ENCODE data around the gene LARP4.

DNA sequence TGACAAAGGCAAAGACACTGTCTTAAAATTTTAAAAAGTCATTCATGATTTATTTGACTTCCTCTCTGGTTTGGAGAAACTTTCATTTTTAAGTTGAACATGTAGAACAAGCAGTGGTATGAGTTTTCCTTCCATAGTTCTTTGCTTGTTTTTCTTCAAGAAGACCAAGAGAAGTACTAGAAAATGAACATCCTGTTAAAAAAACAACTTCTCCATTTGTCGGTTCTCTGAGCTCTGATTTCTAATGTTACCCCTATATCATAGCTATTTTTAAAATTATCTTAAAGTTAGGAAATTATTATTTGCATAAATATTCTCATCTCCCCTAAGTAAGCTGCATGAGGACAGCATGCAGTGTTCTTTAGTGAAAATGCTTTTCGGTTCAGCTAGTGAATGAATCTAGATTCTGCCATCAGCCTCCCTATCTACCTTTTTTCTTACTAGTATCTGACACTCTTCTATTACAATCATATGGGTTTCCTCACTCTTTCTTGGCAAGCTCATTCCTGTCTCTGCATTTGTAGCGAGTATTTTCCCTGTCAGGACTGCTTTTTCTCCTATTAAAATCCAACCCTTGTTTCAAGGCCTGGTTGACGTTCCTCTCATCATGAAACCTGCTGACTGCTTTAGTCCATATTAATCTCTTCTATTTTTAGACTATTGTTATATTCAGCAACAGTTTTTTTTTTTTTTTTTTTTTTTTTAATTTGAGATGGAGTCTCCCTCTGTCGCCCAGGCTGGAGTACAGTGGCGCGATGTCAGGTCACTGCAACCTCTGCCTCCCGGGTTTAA, 119.9 kb downstream of the LARP4 start:
- TF ChIP-seq, protein P1, sequence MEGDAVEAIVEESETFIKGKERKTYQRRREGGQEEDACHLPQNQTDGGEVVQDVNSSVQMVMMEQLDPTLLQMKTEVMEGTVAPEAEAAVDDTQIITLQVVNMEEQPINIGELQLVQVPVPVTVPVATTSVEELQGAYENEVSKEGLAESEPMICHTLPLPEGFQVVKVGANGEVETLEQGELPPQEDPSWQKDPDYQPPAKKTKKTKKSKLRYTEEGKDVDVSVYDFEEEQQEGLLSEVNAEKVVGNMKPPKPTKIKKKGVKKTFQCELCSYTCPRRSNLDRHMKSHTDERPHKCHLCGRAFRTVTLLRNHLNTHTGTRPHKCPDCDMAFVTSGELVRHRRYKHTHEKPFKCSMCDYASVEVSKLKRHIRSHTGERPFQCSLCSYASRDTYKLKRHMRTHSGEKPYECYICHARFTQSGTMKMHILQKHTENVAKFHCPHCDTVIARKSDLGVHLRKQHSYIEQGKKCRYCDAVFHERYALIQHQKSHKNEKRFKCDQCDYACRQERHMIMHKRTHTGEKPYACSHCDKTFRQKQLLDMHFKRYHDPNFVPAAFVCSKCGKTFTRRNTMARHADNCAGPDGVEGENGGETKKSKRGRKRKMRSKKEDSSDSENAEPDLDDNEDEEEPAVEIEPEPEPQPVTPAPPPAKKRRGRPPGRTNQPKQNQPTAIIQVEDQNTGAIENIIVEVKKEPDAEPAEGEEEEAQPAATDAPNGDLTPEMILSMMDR (IDR thresholded peaks at IDR 0.05) = no peak
- no peak for TF ChIP-seq POLR2A (IDR thresholded peaks at IDR 0.05)

All from upper lobe of left lung (tissue), 4 donors.